IPS-20b (cell line): ENCODE data around the gene PTCH2.
A peak's percentile ranks its signal among the peaks of the same experiment; 100 is the strongest.
"Not testable (repeated sequence)": the region's sequence is repeated elsewhere in the genome, so short reads cannot be mapped to it uniquely, and the experiment has no call there.

Experiments
- H3K27ac ChIP-seq: one replicate; pipeline ENCODE4 v1.5.1; 2013; ENCODE audit warnings: low read length
- H3K27me3 ChIP-seq: 2 replicates; pipeline ENCODE4 v1.6.1; 2013; ENCODE audit warnings: mild to moderate bottlenecking, low read length, inconsistent platforms; ENCODE audit not compliant: insufficient read depth
- H3K36me3 ChIP-seq: 2 replicates; pipeline ENCODE4 v1.6.1; 2013; ENCODE audit warnings: low read depth, mild to moderate bottlenecking, inconsistent platforms, low read length, moderate library complexity; ENCODE audit not compliant: insufficient read depth
- H3K4me1 ChIP-seq: 2 replicates; pipeline ENCODE4 v1.6.1; 2013; ENCODE audit warnings: mild to moderate bottlenecking, control low read depth, inconsistent platforms, low read length, moderate library complexity; ENCODE audit not compliant: insufficient read depth
- H3K4me3 ChIP-seq: 2 replicates; pipeline ENCODE4 v1.5.1; 2013; ENCODE audit warnings: mild to moderate bottlenecking, low read length, inconsistent platforms
- H3K9ac ChIP-seq: 2 replicates; pipeline ENCODE4 v1.6.1; 2013; ENCODE audit warnings: low read depth, mild to moderate bottlenecking, inconsistent platforms, low read length, moderate library complexity
- H3K9me3 ChIP-seq: 2 replicates; pipeline ENCODE4 v1.6.1; 2013; ENCODE audit warnings: mild to moderate bottlenecking, low read depth, low read length, inconsistent platforms; ENCODE audit not compliant: insufficient read depth

The PTCH2 gene

GRCh38 chr1:44824392-44824791 is 18.7 kb downstream of the PTCH2 start:
- H3K27me3 ChIP-seq, H3K36me3 ChIP-seq, H3K27ac ChIP-seq, H3K4me3 ChIP-seq, H3K9me3 ChIP-seq, H3K9ac ChIP-seq, H3K4me1 ChIP-seq: not testable (repeated sequence)

- no peak overlapping the region for H3K9ac ChIP-seq
- no peaks in the 10 kb centered on the region for H3K27me3 ChIP-seq
- H3K4me1 ChIP-seq: no peaks in the 10 kb centered on the region
- H3K27ac ChIP-seq: no peak overlapping the region
- no peak overlapping the region for H3K4me3 ChIP-seq
- no peaks in the 10 kb centered on the region for H3K9me3 ChIP-seq
- no peaks in the 10 kb centered on the region for H3K36me3 ChIP-seq
Measured at GRCh38 chr1:44822981-44823451, 20.0 kb downstream of the PTCH2 start.

- no peak overlapping the region for H3K9ac ChIP-seq
- H3K27ac ChIP-seq: no peak overlapping the region
- H3K9me3 ChIP-seq: no peaks in the 10 kb centered on the region
- no peaks in the 10 kb centered on the region for H3K36me3 ChIP-seq
- H3K4me3 ChIP-seq: no peak overlapping the region
- H3K4me1 ChIP-seq: no peaks in the 10 kb centered on the region
- H3K27me3 ChIP-seq: no peaks in the 10 kb centered on the region
Measured at GRCh38 chr1:44822131-44822701, 20.8 kb downstream of the PTCH2 start.

GRCh38 chr1:44821240-44821715 is 21.8 kb downstream of the PTCH2 start:
- Histone ChIP-seq H3K9me3 (no peaks in the 10 kb centered on the region), H3K36me3 (no peaks in the 10 kb centered on the region), H3K9ac (no peak overlapping the region), H3K27ac (no peak overlapping the region), H3K27me3 (no peaks in the 10 kb centered on the region), H3K4me1 (no peaks in the 10 kb centered on the region), H3K4me3 (no peak overlapping the region)

GRCh38 chr1:44820328-44821239 is 22.5 kb downstream of the PTCH2 start:
- Histone ChIP-seq H3K36me3 (no peaks in the 10 kb centered on the region), H3K4me1 (no peaks in the 10 kb centered on the region), H3K27me3 (no peaks in the 10 kb centered on the region), H3K27ac (peak overlapping the region; percentile 84), H3K9me3 (no peaks in the 10 kb centered on the region), H3K9ac (peak overlapping the region; percentile 89), H3K4me3 (peak overlapping the region; percentile 70)

- no peaks in the 10 kb centered on the region for H3K9me3 ChIP-seq
- peak overlapping the region; percentile 89 for H3K9ac ChIP-seq
- no peaks in the 10 kb centered on the region for H3K27me3 ChIP-seq
- H3K4me3 ChIP-seq: peak overlapping the region; percentile 70
- H3K4me1 ChIP-seq: no peaks in the 10 kb centered on the region
- H3K27ac ChIP-seq: peak overlapping the region; percentile 84
- no peaks in the 10 kb centered on the region for H3K36me3 ChIP-seq
Measured at GRCh38 chr1:44819608-44820327, 23.3 kb downstream of the PTCH2 start.

GRCh38 chr1:44819196-44819607 is 23.9 kb downstream of the PTCH2 start:
- Histone ChIP-seq H3K4me3 (peak overlapping the region; percentile 50), H3K9ac (peak overlapping the region; percentile 5; the same call in 1 of the 2 replicates), H3K4me1 (no peaks in the 10 kb centered on the region), H3K9me3 (no peaks in the 10 kb centered on the region), H3K36me3 (no peaks in the 10 kb centered on the region), H3K27ac (no peak overlapping the region), H3K27me3 (no peaks in the 10 kb centered on the region)

GRCh38 chr1:44817771-44818495 is 25.1 kb downstream of the PTCH2 start:
- Histone ChIP-seq H3K27ac (no peak overlapping the region), H3K4me1 (no peaks in the 10 kb centered on the region), H3K36me3 (no peaks in the 10 kb centered on the region), H3K27me3 (no peaks in the 10 kb centered on the region), H3K9me3 (no peaks in the 10 kb centered on the region), H3K9ac (no peak overlapping the region), H3K4me3 (no peak overlapping the region)

- no peak overlapping the region for H3K9ac ChIP-seq
- no peaks in the 10 kb centered on the region for H3K4me1 ChIP-seq
- H3K27me3 ChIP-seq: no peaks in the 10 kb centered on the region
- no peak overlapping the region for H3K4me3 ChIP-seq
- H3K27ac ChIP-seq: no peak overlapping the region
- H3K36me3 ChIP-seq: no peaks in the 10 kb centered on the region
- no peaks in the 10 kb centered on the region for H3K9me3 ChIP-seq
Measured at GRCh38 chr1:44817307-44817706, 25.7 kb downstream of the PTCH2 start.

GRCh38 chr1:44815926-44816325 is 27.1 kb downstream of the PTCH2 start:
- H3K27me3 ChIP-seq, H3K4me3 ChIP-seq, H3K36me3 ChIP-seq, H3K9me3 ChIP-seq, H3K9ac ChIP-seq, H3K27ac ChIP-seq, H3K4me1 ChIP-seq: not testable (repeated sequence)
